Ishikawa (cell line): Measurements from ENCODE around the gene DMBX1.

Experiments used
- CEBPB ChIP-seq: IDR thresholded peaks from 2 replicates; pipeline ENCODE4 v1.6.1; 2012
- CREB1 ChIP-seq: IDR thresholded peaks from 2 replicates; pipeline ENCODE4 v1.6.1; 2012; ENCODE audit warnings: low read depth
- EGR1 ChIP-seq: IDR thresholded peaks from 2 replicates; pipeline ENCODE4 v1.6.1; 2012
- EP300 ChIP-seq: IDR thresholded peaks from 2 replicates; pipeline ENCODE4 v1.6.1; 2012; ENCODE audit warnings: borderline replicate concordance
- FOXM1 ChIP-seq: IDR thresholded peaks from 2 replicates; pipeline ENCODE4 v1.6.1; 2012; ENCODE audit warnings: low read depth, borderline replicate concordance
- NFIC ChIP-seq: IDR thresholded peaks from 2 replicates; pipeline ENCODE4 v1.6.1; 2012
- RAD21 ChIP-seq: IDR thresholded peaks from 2 replicates; pipeline ENCODE4 v1.6.1; 2012; ENCODE audit warnings: low read depth
- REST ChIP-seq: IDR thresholded peaks from 2 replicates; pipeline ENCODE4 v1.6.1; 2012; ENCODE audit warnings: low read depth, mild to moderate bottlenecking
- TAF1 ChIP-seq: IDR thresholded peaks from 2 replicates; pipeline ENCODE4 v1.6.1; 2012; ENCODE audit warnings: low read depth, mild to moderate bottlenecking
- TCF12 ChIP-seq: IDR thresholded peaks from 2 replicates; pipeline ENCODE4 v1.6.1; 2012; ENCODE audit warnings: low read depth
- TEAD4 ChIP-seq: IDR thresholded peaks from 2 replicates; pipeline ENCODE4 v1.6.1; 2012
- USF1 ChIP-seq: IDR thresholded peaks from 2 replicates; pipeline ENCODE4 v1.6.1; 2012
- YY1 ChIP-seq: IDR thresholded peaks from 2 replicates; pipeline ENCODE4 v1.6.1; 2012; ENCODE audit warnings: low read depth
- ZBTB7A ChIP-seq: IDR thresholded peaks from 2 replicates; pipeline ENCODE4 v1.6.1; 2012; ENCODE audit warnings: low read depth
- TF ChIP-seq, protein P1 (sequence below): IDR thresholded peaks from 2 replicates; pipeline ENCODE4 v1.6.1; 2012

The DMBX1 gene

DNA sequence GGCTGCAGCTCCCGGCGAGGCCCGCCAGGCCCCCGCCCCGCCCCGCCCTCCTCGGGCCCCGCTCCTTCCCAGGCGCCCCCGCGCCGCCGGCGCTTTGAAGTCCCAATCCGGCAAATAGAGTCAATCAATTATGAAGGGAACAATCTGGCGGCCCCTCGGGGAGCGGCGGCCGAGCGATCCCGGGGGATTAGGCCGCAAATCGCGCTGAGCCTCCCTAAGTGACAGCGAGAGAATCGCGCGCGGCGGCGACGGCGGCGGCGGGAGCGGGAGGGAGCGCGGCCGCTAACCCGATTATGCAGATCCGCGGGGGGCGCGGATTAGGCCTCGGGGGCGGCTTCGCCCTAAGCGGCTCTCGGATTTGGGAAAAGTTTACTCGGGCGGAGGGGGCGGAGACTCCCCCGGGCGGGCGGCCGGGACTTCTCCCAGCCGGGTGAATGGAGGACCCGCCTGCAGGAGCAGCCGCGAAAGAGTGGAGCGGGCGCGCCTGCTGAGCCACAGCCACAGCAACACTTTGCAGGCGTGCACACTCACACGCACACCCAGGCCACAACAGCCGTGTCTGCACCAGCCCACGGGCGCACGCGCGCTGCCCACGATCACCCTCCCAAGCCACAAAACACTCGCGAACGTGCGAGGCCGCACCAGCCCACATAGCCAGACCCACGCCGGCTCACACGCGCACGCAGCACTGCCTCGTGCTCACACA, 23.0 kb upstream of the DMBX1 start:
- TF ChIP-seq, protein P1, sequence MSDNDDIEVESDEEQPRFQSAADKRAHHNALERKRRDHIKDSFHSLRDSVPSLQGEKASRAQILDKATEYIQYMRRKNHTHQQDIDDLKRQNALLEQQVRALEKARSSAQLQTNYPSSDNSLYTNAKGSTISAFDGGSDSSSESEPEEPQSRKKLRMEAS, result 0 out of 2 replicates have a peak, but pooled peaks have one; percentile 34
- TF ChIP-seq TCF12 (no peak), ZBTB7A (no peak), TAF1 (no peak), EP300 (no peak), CEBPB (no peak), TEAD4 (no peak), YY1 (no peak)

GRCh38 chr1:46467183-46467504, 22.5 kb upstream of the DMBX1 start:
- no peak for TF ChIP-seq EP300
- TF ChIP-seq CREB1, result no peak
- no peak for TF ChIP-seq USF1
- no peak for TF ChIP-seq ZBTB7A
- TF ChIP-seq FOXM1, result no peak
- no peak for TF ChIP-seq CEBPB
- no peak for TF ChIP-seq TCF12
- TF ChIP-seq, protein P1, result no peak
- TF ChIP-seq TEAD4, result no peak
- no peak for TF ChIP-seq RAD21
- no peak for TF ChIP-seq TAF1
- TF ChIP-seq NFIC, result no peak
- no peak for TF ChIP-seq EGR1
- no peak for TF ChIP-seq REST
- TF ChIP-seq YY1, result no peak

- TF ChIP-seq YY1 (no peak), USF1 (no peak), REST (no peak), EP300 (no peak), TEAD4 (no peak), ZBTB7A (no peak), RAD21 (no peak), FOXM1 (no peak), EGR1 (no peak), CEBPB (no peak)
- TF ChIP-seq, protein P1, result no peak
These were observed 19.8 kb upstream of the DMBX1 start for GRCh38 chr1:46469881-46470280.

DNA sequence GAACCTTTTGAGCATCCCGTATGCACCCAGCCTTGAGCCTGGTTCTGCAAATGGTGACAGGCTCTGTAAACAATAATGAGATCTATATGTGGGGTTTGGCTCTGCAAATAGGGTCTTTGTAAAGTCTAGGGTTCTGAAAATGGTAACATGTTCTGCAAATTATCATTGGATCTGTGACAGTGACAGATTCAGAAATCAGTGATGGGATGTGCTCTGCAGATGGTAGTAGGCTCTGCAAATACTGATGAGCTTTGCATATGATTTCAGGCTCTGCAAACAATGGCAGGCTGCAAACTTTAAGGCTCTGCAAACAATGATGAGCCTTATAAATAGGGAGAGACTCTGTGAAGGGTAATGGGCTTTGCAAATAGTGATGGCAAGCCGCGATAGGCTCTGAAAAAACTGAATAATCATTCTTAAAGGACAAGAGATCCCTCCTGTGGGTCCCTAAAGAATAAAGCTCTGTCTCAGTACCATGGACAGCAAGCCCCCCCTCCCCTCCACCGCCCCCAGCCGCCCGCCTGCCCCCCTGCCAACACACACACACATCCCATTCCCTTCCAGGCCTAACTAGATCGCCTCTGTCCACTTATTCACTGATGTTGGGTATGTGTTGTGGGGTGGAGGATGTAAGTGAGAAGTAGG, 17.7 kb upstream of the DMBX1 start:
- TF ChIP-seq, protein P1, result no peak
- peak; percentile 68 for TF ChIP-seq REST
